ENCODE data around the gene RNF215. TPM values are rescaled to one million over a fixed set of nuclear protein-coding genes. Genes with fewer than 3 reads are reported as not detected.

Gene RNF215
- total RNA-seq, 1 donor from 2014 or later, result 11.9 TPM

DNA sequence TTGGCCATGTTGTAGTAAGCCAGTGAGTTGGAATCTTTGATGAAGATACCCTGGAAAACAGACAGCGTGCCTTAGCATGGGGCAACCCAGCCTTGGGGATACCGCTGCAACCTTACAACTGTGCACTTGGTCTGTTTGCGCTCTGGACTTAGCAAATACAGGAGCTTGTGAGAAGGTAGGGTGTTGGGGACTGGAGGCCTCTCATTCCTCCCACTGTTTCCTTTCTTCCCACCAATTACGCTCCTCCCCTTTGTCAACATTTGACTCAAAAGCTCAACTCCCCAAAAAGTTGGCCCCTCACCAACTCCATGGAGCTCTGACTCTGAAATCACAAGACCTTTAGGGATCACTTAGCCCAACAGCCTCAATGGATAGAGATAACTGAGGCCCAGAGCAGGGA is 52.6 kb downstream of the RNF215 start:
- H3K4me3 Mint-ChIP-seq, result no peak overlapping the region
- Histone ChIP-seq H3K79me2 (ENCODE audit: low read depth) (no peaks in the 10 kb centered on the region), H2AFZ (replicated peaks) (no peak overlapping the region), H3K36me3 (no peaks in the 10 kb centered on the region), H3K9ac (no peak overlapping the region), H3K27me3 (no peaks in the 10 kb centered on the region), H3K9me3 (ENCODE audit: low read depth) (no peaks in the 10 kb centered on the region), H3K4me2 (no peak overlapping the region), H3K4me3 (no peak overlapping the region), H3F3A (ENCODE audit: low read depth) (peaks cover 4% of the 10 kb centered on the region), H4K20me1 (ENCODE audit: low read depth) (peaks cover 3% of the 10 kb centered on the region), H3K27ac (no peak overlapping the region), H3K4me1 (no peaks in the 10 kb centered on the region)
- peaks cover 34% of the 10 kb centered on the region for H3K36me3 Mint-ChIP-seq
- no peaks in the 10 kb centered on the region for H3K4me1 Mint-ChIP-seq
- no peak overlapping the region for H3K27ac Mint-ChIP-seq
- H3K27me3 Mint-ChIP-seq (ENCODE audit: insufficient read depth, low read depth), result no peaks in the 10 kb centered on the region
- no peak for DNase-seq (ENCODE audit: low spot score)
- TF ChIP-seq EZH2phosphoT487 (IDR thresholded peaks at IDR 0.05) (no peak), CTCF (IDR thresholded peaks at IDR 0.05) (no peak), EZH2 (IDR thresholded peaks at IDR 0.05) (no peak)
- no peaks in the 10 kb centered on the region for H3K9me3 Mint-ChIP-seq

- TF ChIP-seq CTCF (IDR thresholded peaks at IDR 0.05) (no peak), EZH2 (IDR thresholded peaks at IDR 0.05) (no peak), EZH2phosphoT487 (IDR thresholded peaks at IDR 0.05) (no peak)
- no peaks in the 10 kb centered on the region for H3K27me3 ChIP-seq
- no peak overlapping the region for H3K4me2 ChIP-seq
- peaks cover 3% of the 10 kb centered on the region for H4K20me1 ChIP-seq (ENCODE audit: low read depth)
- Mint-ChIP-seq H3K9me3 (no peaks in the 10 kb centered on the region), H3K36me3 (peaks cover 30% of the 10 kb centered on the region), H3K4me3 (no peak overlapping the region), H3K4me1 (no peaks in the 10 kb centered on the region), H3K27ac (no peak overlapping the region), H3K27me3 (ENCODE audit: insufficient read depth, low read depth) (no peaks in the 10 kb centered on the region)
- no peaks in the 10 kb centered on the region for H3K36me3 ChIP-seq
- H3K9me3 ChIP-seq (ENCODE audit: low read depth), result no peaks in the 10 kb centered on the region
- no peak overlapping the region for H2AFZ ChIP-seq (replicated peaks)
- H3K4me3 ChIP-seq, result no peak overlapping the region
- DNase-seq (ENCODE audit: low spot score), result no peak
- H3K27ac ChIP-seq, result no peak overlapping the region
- no peak overlapping the region for H3K9ac ChIP-seq
- H3F3A ChIP-seq (ENCODE audit: low read depth), result peaks cover 4% of the 10 kb centered on the region
- no peaks in the 10 kb centered on the region for H3K79me2 ChIP-seq (ENCODE audit: low read depth)
- no peaks in the 10 kb centered on the region for H3K4me1 ChIP-seq
Observed at GRCh38 chr22:30333707-30334087, 53.5 kb downstream of the RNF215 start.

GRCh38 chr22:30332994-30333706 is 54.1 kb downstream of the RNF215 start:
- Histone ChIP-seq H3K4me2 (no peak overlapping the region), H3K4me1 (no peaks in the 10 kb centered on the region), H3K27ac (no peak overlapping the region), H3F3A (ENCODE audit: low read depth) (peaks cover 4% of the 10 kb centered on the region), H3K9ac (no peak overlapping the region), H3K9me3 (ENCODE audit: low read depth) (no peaks in the 10 kb centered on the region), H3K27me3 (no peaks in the 10 kb centered on the region), H3K36me3 (no peaks in the 10 kb centered on the region), H3K4me3 (no peak overlapping the region), H3K79me2 (ENCODE audit: low read depth) (no peaks in the 10 kb centered on the region), H4K20me1 (ENCODE audit: low read depth) (peaks cover 3% of the 10 kb centered on the region), H2AFZ (replicated peaks) (no peak overlapping the region)
- Mint-ChIP-seq H3K27me3 (ENCODE audit: insufficient read depth, low read depth) (no peaks in the 10 kb centered on the region), H3K4me3 (no peak overlapping the region), H3K9me3 (no peaks in the 10 kb centered on the region), H3K4me1 (no peaks in the 10 kb centered on the region), H3K36me3 (peaks cover 26% of the 10 kb centered on the region), H3K27ac (no peak overlapping the region)
- no peak for DNase-seq (ENCODE audit: low spot score)
- no peak for TF ChIP-seq CTCF (IDR thresholded peaks at IDR 0.05)
- TF ChIP-seq EZH2phosphoT487 (IDR thresholded peaks at IDR 0.05), result no peak
- no peak for TF ChIP-seq EZH2 (IDR thresholded peaks at IDR 0.05)

Data from neural progenitor cell (in vitro differentiated cells).